Measurements from ENCODE around the gene BCCIP. TPM values are rescaled to one million over a fixed set of nuclear protein-coding genes. Genes with fewer than 3 reads are reported as not detected.

BCCIP gene
- total RNA-seq, 1 donor from 2014 or later, result 45.1 TPM

GRCh38 chr10:125859128-125859817 lies 35.9 kb downstream of the BCCIP start:
- Histone ChIP-seq H3K36me3 (peaks cover 68% of the 10 kb centered on the region), H3K4me1 (no peaks in the 10 kb centered on the region), H3K4me3 (no peak overlapping the region), H3K9me3 (replicated peaks) (no peaks in the 10 kb centered on the region), H3K27me3 (ENCODE audit: low read depth) (no peaks in the 10 kb centered on the region), H3K27ac (replicated peaks) (no peak overlapping the region)
- no peak for TF ChIP-seq CTCF (IDR thresholded peaks at IDR 0.05; ENCODE audit: borderline replicate concordance)
- DNase-seq, result no peak
- intact Hi-C loops (cut with micrococcal nuclease), result no loop called here

DNA sequence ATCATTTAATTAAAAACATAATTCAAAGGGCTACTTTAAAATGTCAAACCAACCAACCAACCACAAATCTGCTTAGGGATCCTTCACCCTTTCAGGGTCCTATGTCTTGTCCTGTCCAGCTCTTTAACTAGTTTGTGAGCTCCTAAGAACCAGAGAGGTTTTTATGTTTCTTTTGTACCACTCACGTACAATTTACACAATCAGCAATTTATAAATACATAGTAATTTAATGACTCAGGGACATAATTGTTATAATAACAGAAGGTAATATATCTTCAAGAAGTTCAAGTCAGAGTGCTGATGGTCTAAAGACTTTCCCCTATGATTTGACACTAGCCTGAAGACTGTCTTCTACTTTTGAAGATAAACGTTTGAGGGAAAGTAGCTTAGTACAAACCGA lies 41.8 kb downstream of the BCCIP start:
- Histone ChIP-seq H3K27ac (replicated peaks) (no peak overlapping the region), H3K9me3 (replicated peaks) (no peaks in the 10 kb centered on the region), H3K4me3 (no peak overlapping the region), H3K36me3 (peaks cover 49% of the 10 kb centered on the region), H3K27me3 (ENCODE audit: low read depth) (no peaks in the 10 kb centered on the region), H3K4me1 (no peaks in the 10 kb centered on the region)
- DNase-seq, result no peak
- intact Hi-C loops (cut with micrococcal nuclease), result no loop called here
- no peak for TF ChIP-seq CTCF (IDR thresholded peaks at IDR 0.05; ENCODE audit: borderline replicate concordance)

GRCh38 chr10:125866421-125867029 lies 43.2 kb downstream of the BCCIP start:
- intact Hi-C loops (cut with micrococcal nuclease), result no loop called here
- Histone ChIP-seq H3K27ac (replicated peaks) (no peak overlapping the region), H3K9me3 (replicated peaks) (no peaks in the 10 kb centered on the region), H3K4me1 (no peaks in the 10 kb centered on the region), H3K36me3 (peaks cover 44% of the 10 kb centered on the region), H3K4me3 (no peak overlapping the region), H3K27me3 (ENCODE audit: low read depth) (no peaks in the 10 kb centered on the region)
- DNase-seq, result no peak
- TF ChIP-seq CTCF (IDR thresholded peaks at IDR 0.05; ENCODE audit: borderline replicate concordance), result no peak

- TF ChIP-seq CTCF (IDR thresholded peaks at IDR 0.05; ENCODE audit: borderline replicate concordance), result peak; percentile 90
- no peaks in the 10 kb centered on the region for H3K4me1 ChIP-seq
- no peak for DNase-seq
- intact Hi-C loops (cut with micrococcal nuclease), result no loop called here
- H3K4me3 ChIP-seq, result no peak overlapping the region
- H3K9me3 ChIP-seq (replicated peaks), result no peaks in the 10 kb centered on the region
- H3K27ac ChIP-seq (replicated peaks), result no peak overlapping the region
- H3K36me3 ChIP-seq, result peaks cover 40% of the 10 kb centered on the region
- H3K27me3 ChIP-seq (ENCODE audit: low read depth), result no peaks in the 10 kb centered on the region
These were observed 45.1 kb downstream of the BCCIP start for GRCh38 chr10:125868372-125868975.

DNA sequence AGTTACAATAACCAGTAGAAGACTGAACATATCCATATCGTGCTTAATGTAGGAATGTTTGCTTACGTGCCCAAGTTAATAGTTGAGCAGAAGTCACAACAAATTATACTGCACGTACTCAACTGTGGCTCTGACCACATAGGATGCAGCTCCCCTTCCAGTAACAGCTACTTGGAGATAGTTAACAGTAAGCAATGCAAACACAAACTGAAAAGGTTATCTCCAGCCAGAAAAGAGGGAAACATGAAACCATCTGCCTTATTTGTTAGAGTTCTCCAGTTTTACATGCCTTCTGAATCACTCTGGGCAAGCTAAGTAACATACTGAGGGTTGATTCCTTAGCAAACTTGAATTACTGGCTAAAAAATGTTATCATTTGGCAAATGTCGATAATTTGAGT lies 48.0 kb downstream of the BCCIP start:
- H3K36me3 ChIP-seq, result peaks cover 35% of the 10 kb centered on the region
- intact Hi-C loops (cut with micrococcal nuclease), result no loop called here
- H3K9me3 ChIP-seq (replicated peaks), result peaks cover 11% of the 10 kb centered on the region
- no peak for DNase-seq
- TF ChIP-seq CTCF (IDR thresholded peaks at IDR 0.05; ENCODE audit: borderline replicate concordance), result no peak
- H3K4me1 ChIP-seq, result no peaks in the 10 kb centered on the region
- no peaks in the 10 kb centered on the region for H3K27me3 ChIP-seq (ENCODE audit: low read depth)
- no peak overlapping the region for H3K4me3 ChIP-seq
- H3K27ac ChIP-seq (replicated peaks), result no peak overlapping the region
